Panc1 (cell line): ENCODE results near the gene CSK. TPM values are rescaled to one million over a fixed set of nuclear protein-coding genes. Genes with fewer than 3 reads are reported as not detected.

Experiments
- ATAC-seq: fragments of 200-7000 bp; cut with Tn5 transposase; 2 replicates; pipeline ENCODE4 v1.9.1; 2020; ENCODE audit warnings: mild to moderate bottlenecking, moderate library complexity
- BruUV-seq: library from RNA; stranded (reverse); fragments of 400-500 nt; replicated peaks from 2 replicates; lab custom pipeline; 2021; lab: Mats Ljungman, UMichigan
- CTCF ChIA-PET: fragments of 300-600 bp; sonication (Branson Sonifier 250); formaldehyde crosslinking; loops from one replicate; lab custom pipeline; 2022; ENCODE audit warnings: antibody characterized with exemption; lab: Charles Lee
- POLR2A ChIA-PET: fragments of 300-600 bp; sonication (Branson Sonifier 250); formaldehyde crosslinking; loops from one replicate; lab custom pipeline; 2022; ENCODE audit warnings: antibody characterized with exemption; lab: Charles Lee
- DNase-seq: peaks from one replicate; pipeline ENCODE4 v3.0.0-alpha.2; 2010; ENCODE audit warnings: low read depth, low spot score
- H3K27ac ChIP-seq: 2 replicates; pipeline ENCODE4 v1.5.1; 2011; ENCODE audit warnings: mild to moderate bottlenecking, low read length, inconsistent platforms
- H3K27me3 ChIP-seq: fragments of 200-500 bp; sonication (Bioruptor generic); 2 replicates; pipeline ENCODE4 v1.6.0; 2014; ENCODE audit warnings: low read length, inconsistent platforms; ENCODE audit not compliant: control insufficient read depth, insufficient read depth
- H3K36me3 ChIP-seq: fragments of 200-500 bp; sonication (Bioruptor generic); 2 replicates; pipeline ENCODE4 v1.5.1; 2014; ENCODE audit warnings: inconsistent platforms, mild to moderate bottlenecking, low read length, moderate library complexity; ENCODE audit not compliant: control insufficient read depth, insufficient read depth
- H3K4me1 ChIP-seq: 2 replicates; pipeline ENCODE4 v1.5.1; 2011; ENCODE audit warnings: inconsistent platforms, mild to moderate bottlenecking, low read length, moderate library complexity; ENCODE audit not compliant: control insufficient read depth, insufficient read depth
- H3K4me3 ChIP-seq, 2 experiments: 2 replicates each; pipeline ENCODE4 v1.5.1; 2011 to 2012; ENCODE audit warnings: low read depth in 2 of 2, low read length in 2 of 2, mild to moderate bottlenecking in 2 of 2, inconsistent platforms in 1 of 2, moderate library complexity in 1 of 2
- H3K9me3 ChIP-seq: fragments of 200-500 bp; sonication (Bioruptor generic); 2 replicates; pipeline ENCODE4 v1.5.1; 2014; ENCODE audit warnings: low read depth, mild to moderate bottlenecking, inconsistent platforms, low read length, moderate library complexity; ENCODE audit not compliant: control insufficient read depth, insufficient read depth
- CTCF ChIP-seq: fragments of 450-650 bp; IDR thresholded peaks from 2 replicates; pipeline ENCODE4 v1.5.1; 2017; ENCODE audit warnings: mild to moderate bottlenecking
- POLR2AphosphoS5 ChIP-seq: IDR thresholded peaks from 2 replicates; pipeline ENCODE4 v1.6.1; 2012; ENCODE audit warnings: mild to moderate bottlenecking, low read depth, low read length, moderate library complexity
- SIN3A ChIP-seq: IDR thresholded peaks from 2 replicates; pipeline ENCODE4 v1.6.1; 2012; ENCODE audit warnings: low read depth, mild to moderate bottlenecking, low read length, moderate library complexity, borderline replicate concordance; ENCODE audit not compliant: insufficient read depth
- TCF7L2 ChIP-seq: IDR thresholded peaks from 2 replicates; pipeline ENCODE4 v1.6.1; 2011; ENCODE audit warnings: mild to moderate bottlenecking, low read depth, low read length, inconsistent platforms
- in situ Hi-C: cut with HindIII; loops from 2 replicates; pipeline ENCODE4 v1.10.0; 2016; ENCODE audit warnings: low sequenced_read_pairs, low pct_unique_long_range_greater_than_20kb
- intact Hi-C: fragments of 100-400 bp; cut with micrococcal nuclease; formaldehyde crosslinking; loops from one replicate; pipeline ENCODE4 v1.10.0; 2022; ENCODE audit not compliant: unreplicated experiment
- total RNA-seq: library from RNA; stranded (reverse); gene quantifications from one replicate; pipeline ENCODE4 v1.2.1, GENCODE V29; 2021; ENCODE audit not compliant: unreplicated experiment
- TF ChIP-seq, protein P1 (sequence below), 2 experiments: IDR thresholded peaks; 2 replicates each; pipeline ENCODE4 v1.6.1; 2011 to 2012; ENCODE audit warnings: low read depth in 2 of 2, control low read depth in 1 of 2, low read length in 1 of 2, mild to moderate bottlenecking in 1 of 2, moderate library complexity in 1 of 2; ENCODE audit not compliant: insufficient read depth in 1 of 2

CSK gene
- total RNA-seq, 1 experiment from 2014 or later: 81.4 TPM

GRCh38 chr15:74786551-74787165 is 4.8 kb downstream of the CSK start:
- intact Hi-C loops (no loop called here), in situ Hi-C loops (no loop called here)
- Histone ChIP-seq H3K9me3 (no peaks in the 10 kb centered on the region), H3K27ac (no peak overlapping the region), H3K27me3 (no peaks in the 10 kb centered on the region), H3K36me3 (peaks cover 3% of the 10 kb centered on the region; the same call in 1 of the 2 replicates), H3K4me1 (peaks cover 59% of the 10 kb centered on the region), H3K4me3 (no peak overlapping the region)
- DNase-seq (no peak), ATAC-seq (no peak)
- BruUV-seq: no TSS peak
- POLR2A ChIA-PET: interaction anchor here (0.6 kb wide), 1 partner anchor 257 kb away, joined by 12 read pairs; no protein-coding TSS in a partner anchor
- no peak for TF ChIP-seq TCF7L2
- no peak for TF ChIP-seq CTCF
- no peak for TF ChIP-seq POLR2AphosphoS5
- TF ChIP-seq SIN3A: no peak
- TF ChIP-seq, protein P1, sequence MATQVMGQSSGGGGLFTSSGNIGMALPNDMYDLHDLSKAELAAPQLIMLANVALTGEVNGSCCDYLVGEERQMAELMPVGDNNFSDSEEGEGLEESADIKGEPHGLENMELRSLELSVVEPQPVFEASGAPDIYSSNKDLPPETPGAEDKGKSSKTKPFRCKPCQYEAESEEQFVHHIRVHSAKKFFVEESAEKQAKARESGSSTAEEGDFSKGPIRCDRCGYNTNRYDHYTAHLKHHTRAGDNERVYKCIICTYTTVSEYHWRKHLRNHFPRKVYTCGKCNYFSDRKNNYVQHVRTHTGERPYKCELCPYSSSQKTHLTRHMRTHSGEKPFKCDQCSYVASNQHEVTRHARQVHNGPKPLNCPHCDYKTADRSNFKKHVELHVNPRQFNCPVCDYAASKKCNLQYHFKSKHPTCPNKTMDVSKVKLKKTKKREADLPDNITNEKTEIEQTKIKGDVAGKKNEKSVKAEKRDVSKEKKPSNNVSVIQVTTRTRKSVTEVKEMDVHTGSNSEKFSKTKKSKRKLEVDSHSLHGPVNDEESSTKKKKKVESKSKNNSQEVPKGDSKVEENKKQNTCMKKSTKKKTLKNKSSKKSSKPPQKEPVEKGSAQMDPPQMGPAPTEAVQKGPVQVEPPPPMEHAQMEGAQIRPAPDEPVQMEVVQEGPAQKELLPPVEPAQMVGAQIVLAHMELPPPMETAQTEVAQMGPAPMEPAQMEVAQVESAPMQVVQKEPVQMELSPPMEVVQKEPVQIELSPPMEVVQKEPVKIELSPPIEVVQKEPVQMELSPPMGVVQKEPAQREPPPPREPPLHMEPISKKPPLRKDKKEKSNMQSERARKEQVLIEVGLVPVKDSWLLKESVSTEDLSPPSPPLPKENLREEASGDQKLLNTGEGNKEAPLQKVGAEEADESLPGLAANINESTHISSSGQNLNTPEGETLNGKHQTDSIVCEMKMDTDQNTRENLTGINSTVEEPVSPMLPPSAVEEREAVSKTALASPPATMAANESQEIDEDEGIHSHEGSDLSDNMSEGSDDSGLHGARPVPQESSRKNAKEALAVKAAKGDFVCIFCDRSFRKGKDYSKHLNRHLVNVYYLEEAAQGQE (IDR thresholded peaks at IDR 0.05; ENCODE audit: insufficient read depth in 1 of 2, low read depth in 2 of 2, low read length in 1 of 2): no peak
- CTCF ChIA-PET: interaction anchor here (0.9 to 1.8 kb wide), 4 partner anchors 9 to 115 kb away, joined by 4 to 14 read pairs (median 7); no protein-coding TSS in a partner anchor

DNA sequence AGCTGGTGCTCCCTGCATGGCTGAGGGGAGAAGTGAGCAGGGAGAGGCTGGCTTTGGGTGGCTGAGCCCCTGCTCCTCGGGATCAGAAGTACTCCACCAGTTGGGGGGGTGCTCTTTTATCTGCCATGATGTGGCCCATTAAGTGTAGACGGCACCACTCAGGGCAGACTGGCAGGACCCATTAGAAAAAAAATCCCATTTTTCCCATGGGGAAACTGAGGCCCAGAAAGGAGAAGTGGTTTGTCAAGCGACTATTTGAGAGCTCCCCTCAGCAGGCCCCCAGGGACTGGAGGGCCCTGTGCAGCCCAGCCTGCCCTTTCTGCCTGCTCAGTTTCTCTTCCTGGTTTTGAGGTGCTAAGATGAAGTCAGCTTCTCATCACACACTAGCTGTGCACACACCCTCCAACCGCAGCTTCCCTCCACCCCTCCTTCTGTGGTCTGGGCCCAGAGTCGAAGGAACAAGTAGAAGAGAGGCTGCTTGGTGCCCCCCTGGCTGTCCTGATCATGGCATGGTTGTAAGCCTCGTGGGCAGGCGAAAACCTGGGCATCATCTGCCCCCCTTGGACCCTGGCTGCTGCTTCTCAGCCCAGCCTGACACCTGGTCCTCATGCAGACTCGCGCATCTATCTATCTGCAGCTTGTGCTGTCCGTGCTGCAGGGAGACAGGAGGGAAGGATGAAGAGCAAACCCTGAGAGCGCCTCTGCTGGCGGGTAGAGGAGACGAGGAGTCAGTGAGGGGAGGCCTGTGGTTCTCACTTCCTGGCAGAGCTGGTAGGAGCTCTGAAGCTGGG is 5.6 kb downstream of the CSK start:
- ATAC-seq: peak; percentile 87
- ChIA-PET CTCF (interaction anchor here (0.5 to 1.8 kb wide), 7 partner anchors 9 to 1057 kb away, joined by 3 to 14 read pairs (median 4); no protein-coding TSS in a partner anchor), POLR2A (interaction anchor here (0.6 kb wide), 1 partner anchor 92 kb away, joined by 11 read pairs; no protein-coding TSS in a partner anchor)
- DNase-seq: peak; percentile 24
- no TSS peak for BruUV-seq
- intact Hi-C loops (no loop called here), in situ Hi-C loops (no loop called here)
- TF ChIP-seq TCF7L2 (no peak), CTCF (peak; percentile 87)
- Histone ChIP-seq H3K4me1 (peaks cover 60% of the 10 kb centered on the region), H3K4me3 (no peak overlapping the region), H3K9me3 (no peaks in the 10 kb centered on the region), H3K27me3 (no peaks in the 10 kb centered on the region), H3K36me3 (peaks cover 3% of the 10 kb centered on the region; the same call in 1 of the 2 replicates), H3K27ac (no peak overlapping the region)
